Measurements from ENCODE around the gene MYPN. TPM values are rescaled to one million over a fixed set of nuclear protein-coding genes. Genes with fewer than 3 reads are reported as not detected.

Gene MYPN
- total and polyA plus RNA-seq, 4 donors: 0.01 to 0.08 (median 0.03) TPM; not detected in 1

DNA sequence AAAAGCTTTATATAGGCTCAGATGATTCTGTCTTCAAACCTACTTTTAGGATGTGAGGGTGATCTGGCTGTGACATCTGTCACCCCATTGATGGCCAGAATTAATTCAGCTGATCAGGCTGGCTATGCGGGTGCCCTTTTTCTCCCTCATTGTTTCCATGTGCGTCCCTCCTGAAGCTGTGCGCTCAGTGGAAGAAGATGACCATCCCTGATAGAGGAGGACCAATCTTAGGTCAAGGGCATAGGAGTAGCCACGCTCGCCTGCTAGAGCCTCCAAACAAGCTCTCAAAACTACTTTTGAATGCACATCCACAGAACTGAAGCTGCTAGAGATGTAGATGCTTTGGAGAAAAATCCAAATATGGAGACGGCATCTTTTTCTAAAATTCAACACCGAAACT lies 48.7 kb downstream of the MYPN start:
- 90% methylated on average over 7 of the region's 7 CpGs for WGBS
- DNase-seq (ENCODE audit: low spot score): no peak
- H3K27ac ChIP-seq (ENCODE audit: low read depth in 1 of 2, low read length in 2 of 2): no peak overlapping the region

DNA sequence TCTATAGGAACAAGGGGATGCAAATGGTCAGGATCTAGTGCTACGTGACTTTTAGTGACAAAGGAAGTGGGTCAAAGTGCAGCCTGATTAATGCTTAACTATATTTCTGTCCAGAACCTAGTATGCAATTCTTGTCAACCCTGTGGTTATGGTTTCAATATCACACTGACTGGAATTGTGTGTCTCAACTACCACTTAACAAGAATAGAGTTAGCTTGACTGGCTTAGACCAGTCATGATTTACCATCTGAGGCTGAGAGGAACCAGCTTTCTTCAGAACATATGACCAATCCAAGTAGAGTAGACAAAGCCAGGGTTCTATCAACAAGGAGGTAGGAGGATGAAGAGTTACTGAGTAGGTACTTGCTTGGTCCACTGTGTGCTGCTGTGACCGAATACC lies 54.4 kb downstream of the MYPN start:
- no peaks in the 10 kb centered on the region for H3K9me3 ChIP-seq (ENCODE audit: control insufficient read depth in 4 of 4, low read length in 3 of 4)
- peak overlapping the region; percentile 71 to 74 for H3K27ac ChIP-seq (ENCODE audit: low read depth in 1 of 2, low read length in 2 of 2)
- H3K4me3 ChIP-seq (ENCODE audit: low read depth in 1 of 3, low read length in 3 of 3): no peak overlapping the region
- DNase-seq (ENCODE audit: low spot score): no peak
- H3K4me1 ChIP-seq (ENCODE audit: control insufficient read depth in 4 of 4, insufficient read depth in 4 of 4, low read length in 3 of 4): peaks cover 0 to 7% (median 3%) of the 10 kb centered on the region in 4 donors
- no peaks in the 10 kb centered on the region for H3K36me3 ChIP-seq (ENCODE audit: control insufficient read depth in 4 of 4, insufficient read depth in 3 of 4, low read depth in 1 of 4, low read length in 3 of 4)
- whole genome bisulfite sequencing: 40% methylated on average over 2 of the region's 2 CpGs
- H3K27me3 ChIP-seq (ENCODE audit: control insufficient read depth in 4 of 4, insufficient read depth in 4 of 4, low read length in 3 of 4): no peaks in the 10 kb centered on the region
- H3K9ac ChIP-seq (ENCODE audit: low read depth in 1 of 2, low read length in 2 of 2): no peak overlapping the region
- TF ChIP-seq, protein P1, sequence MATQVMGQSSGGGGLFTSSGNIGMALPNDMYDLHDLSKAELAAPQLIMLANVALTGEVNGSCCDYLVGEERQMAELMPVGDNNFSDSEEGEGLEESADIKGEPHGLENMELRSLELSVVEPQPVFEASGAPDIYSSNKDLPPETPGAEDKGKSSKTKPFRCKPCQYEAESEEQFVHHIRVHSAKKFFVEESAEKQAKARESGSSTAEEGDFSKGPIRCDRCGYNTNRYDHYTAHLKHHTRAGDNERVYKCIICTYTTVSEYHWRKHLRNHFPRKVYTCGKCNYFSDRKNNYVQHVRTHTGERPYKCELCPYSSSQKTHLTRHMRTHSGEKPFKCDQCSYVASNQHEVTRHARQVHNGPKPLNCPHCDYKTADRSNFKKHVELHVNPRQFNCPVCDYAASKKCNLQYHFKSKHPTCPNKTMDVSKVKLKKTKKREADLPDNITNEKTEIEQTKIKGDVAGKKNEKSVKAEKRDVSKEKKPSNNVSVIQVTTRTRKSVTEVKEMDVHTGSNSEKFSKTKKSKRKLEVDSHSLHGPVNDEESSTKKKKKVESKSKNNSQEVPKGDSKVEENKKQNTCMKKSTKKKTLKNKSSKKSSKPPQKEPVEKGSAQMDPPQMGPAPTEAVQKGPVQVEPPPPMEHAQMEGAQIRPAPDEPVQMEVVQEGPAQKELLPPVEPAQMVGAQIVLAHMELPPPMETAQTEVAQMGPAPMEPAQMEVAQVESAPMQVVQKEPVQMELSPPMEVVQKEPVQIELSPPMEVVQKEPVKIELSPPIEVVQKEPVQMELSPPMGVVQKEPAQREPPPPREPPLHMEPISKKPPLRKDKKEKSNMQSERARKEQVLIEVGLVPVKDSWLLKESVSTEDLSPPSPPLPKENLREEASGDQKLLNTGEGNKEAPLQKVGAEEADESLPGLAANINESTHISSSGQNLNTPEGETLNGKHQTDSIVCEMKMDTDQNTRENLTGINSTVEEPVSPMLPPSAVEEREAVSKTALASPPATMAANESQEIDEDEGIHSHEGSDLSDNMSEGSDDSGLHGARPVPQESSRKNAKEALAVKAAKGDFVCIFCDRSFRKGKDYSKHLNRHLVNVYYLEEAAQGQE (IDR thresholded peaks at IDR 0.05): peak; percentile 65
- TF ChIP-seq FOXA1 (IDR thresholded peaks at IDR 0.05) (peak; percentile 23), JUND (IDR thresholded peaks at IDR 0.05) (peak in 1 of 2 donors; percentile 34), SP1 (IDR thresholded peaks at IDR 0.05) (peak; percentile 95), HNF4A (conservative IDR thresholded peaks at IDR 0.05) (peak; percentile 49 to 60), TAF1 (conservative IDR thresholded peaks at IDR 0.05) (no peak), RAD21 (IDR thresholded peaks at IDR 0.05) (peak in 1 of 2 donors; percentile 42), GABPA (IDR thresholded peaks at IDR 0.05 in 1 of 2, conservative IDR thresholded peaks at IDR 0.05 in 1 of 2) (no peak)
- TF ChIP-seq, protein P2, sequence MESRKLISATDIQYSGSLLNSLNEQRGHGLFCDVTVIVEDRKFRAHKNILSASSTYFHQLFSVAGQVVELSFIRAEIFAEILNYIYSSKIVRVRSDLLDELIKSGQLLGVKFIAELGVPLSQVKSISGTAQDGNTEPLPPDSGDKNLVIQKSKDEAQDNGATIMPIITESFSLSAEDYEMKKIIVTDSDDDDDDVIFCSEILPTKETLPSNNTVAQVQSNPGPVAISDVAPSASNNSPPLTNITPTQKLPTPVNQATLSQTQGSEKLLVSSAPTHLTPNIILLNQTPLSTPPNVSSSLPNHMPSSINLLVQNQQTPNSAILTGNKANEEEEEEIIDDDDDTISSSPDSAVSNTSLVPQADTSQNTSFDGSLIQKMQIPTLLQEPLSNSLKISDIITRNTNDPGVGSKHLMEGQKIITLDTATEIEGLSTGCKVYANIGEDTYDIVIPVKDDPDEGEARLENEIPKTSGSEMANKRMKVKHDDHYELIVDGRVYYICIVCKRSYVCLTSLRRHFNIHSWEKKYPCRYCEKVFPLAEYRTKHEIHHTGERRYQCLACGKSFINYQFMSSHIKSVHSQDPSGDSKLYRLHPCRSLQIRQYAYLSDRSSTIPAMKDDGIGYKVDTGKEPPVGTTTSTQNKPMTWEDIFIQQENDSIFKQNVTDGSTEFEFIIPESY (IDR thresholded peaks at IDR 0.05): peak; percentile 19
- TF ChIP-seq, protein P3, sequence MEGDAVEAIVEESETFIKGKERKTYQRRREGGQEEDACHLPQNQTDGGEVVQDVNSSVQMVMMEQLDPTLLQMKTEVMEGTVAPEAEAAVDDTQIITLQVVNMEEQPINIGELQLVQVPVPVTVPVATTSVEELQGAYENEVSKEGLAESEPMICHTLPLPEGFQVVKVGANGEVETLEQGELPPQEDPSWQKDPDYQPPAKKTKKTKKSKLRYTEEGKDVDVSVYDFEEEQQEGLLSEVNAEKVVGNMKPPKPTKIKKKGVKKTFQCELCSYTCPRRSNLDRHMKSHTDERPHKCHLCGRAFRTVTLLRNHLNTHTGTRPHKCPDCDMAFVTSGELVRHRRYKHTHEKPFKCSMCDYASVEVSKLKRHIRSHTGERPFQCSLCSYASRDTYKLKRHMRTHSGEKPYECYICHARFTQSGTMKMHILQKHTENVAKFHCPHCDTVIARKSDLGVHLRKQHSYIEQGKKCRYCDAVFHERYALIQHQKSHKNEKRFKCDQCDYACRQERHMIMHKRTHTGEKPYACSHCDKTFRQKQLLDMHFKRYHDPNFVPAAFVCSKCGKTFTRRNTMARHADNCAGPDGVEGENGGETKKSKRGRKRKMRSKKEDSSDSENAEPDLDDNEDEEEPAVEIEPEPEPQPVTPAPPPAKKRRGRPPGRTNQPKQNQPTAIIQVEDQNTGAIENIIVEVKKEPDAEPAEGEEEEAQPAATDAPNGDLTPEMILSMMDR (IDR thresholded peaks at IDR 0.05; ENCODE audit: low read depth, low read length, missing input control): no peak
- TF ChIP-seq, protein P4, sequence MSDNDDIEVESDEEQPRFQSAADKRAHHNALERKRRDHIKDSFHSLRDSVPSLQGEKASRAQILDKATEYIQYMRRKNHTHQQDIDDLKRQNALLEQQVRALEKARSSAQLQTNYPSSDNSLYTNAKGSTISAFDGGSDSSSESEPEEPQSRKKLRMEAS (IDR thresholded peaks at IDR 0.05): peak; percentile 22

More for the DNA sequence above, 48.7 kb downstream of the MYPN start:
- no peak overlapping the region for H3K9ac ChIP-seq (ENCODE audit: low read depth in 1 of 2, low read length in 2 of 2)
- H3K4me3 ChIP-seq (ENCODE audit: low read depth in 1 of 3, low read length in 3 of 3): no peak overlapping the region
- no peaks in the 10 kb centered on the region for H3K36me3 ChIP-seq (ENCODE audit: control insufficient read depth in 4 of 4, insufficient read depth in 3 of 4, low read depth in 1 of 4, low read length in 3 of 4)
- H3K4me1 ChIP-seq (ENCODE audit: control insufficient read depth in 4 of 4, insufficient read depth in 4 of 4, low read length in 3 of 4): peaks cover 0 to 6% (median 0%) of the 10 kb centered on the region in 4 donors
- H3K9me3 ChIP-seq (ENCODE audit: control insufficient read depth in 4 of 4, low read length in 3 of 4): no peaks in the 10 kb centered on the region
- TF ChIP-seq FOXA2 (IDR thresholded peaks at IDR 0.05): no peak
- no peak for TF ChIP-seq YY1 (IDR thresholded peaks at IDR 0.05)
- TF ChIP-seq EGR1 (IDR thresholded peaks at IDR 0.05; ENCODE audit: low read depth in 2 of 2): no peak
- TF ChIP-seq, protein P2 (IDR thresholded peaks at IDR 0.05): no peak
- no peak for TF ChIP-seq HNF4G (IDR thresholded peaks at IDR 0.05)
- no peak for TF ChIP-seq GABPA (IDR thresholded peaks at IDR 0.05 in 1 of 2, conservative IDR thresholded peaks at IDR 0.05 in 1 of 2)
- TF ChIP-seq, protein P4 (IDR thresholded peaks at IDR 0.05): no peak
- no peak for TF ChIP-seq HNF4A (conservative IDR thresholded peaks at IDR 0.05)
- no peak for TF ChIP-seq SP1 (IDR thresholded peaks at IDR 0.05)
- TF ChIP-seq, protein P3 (IDR thresholded peaks at IDR 0.05; ENCODE audit: low read depth, low read length, missing input control): no peak
- no peak for TF ChIP-seq JUND (IDR thresholded peaks at IDR 0.05)
- TF ChIP-seq NR2F2 (IDR thresholded peaks at IDR 0.05): no peak
- TF ChIP-seq, protein P5, sequence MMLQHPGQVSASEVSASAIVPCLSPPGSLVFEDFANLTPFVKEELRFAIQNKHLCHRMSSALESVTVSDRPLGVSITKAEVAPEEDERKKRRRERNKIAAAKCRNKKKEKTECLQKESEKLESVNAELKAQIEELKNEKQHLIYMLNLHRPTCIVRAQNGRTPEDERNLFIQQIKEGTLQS (IDR thresholded peaks at IDR 0.05): no peak
- TF ChIP-seq RAD21 (IDR thresholded peaks at IDR 0.05): no peak
- no peaks in the 10 kb centered on the region for H3K27me3 ChIP-seq (ENCODE audit: control insufficient read depth in 4 of 4, insufficient read depth in 4 of 4, low read length in 3 of 4)
